ENCODE data around the gene TBX20. TPM values are rescaled to one million over a fixed set of nuclear protein-coding genes. Genes with fewer than 3 reads are reported as not detected.

The TBX20 gene
- total RNA-seq, 4 donors from 2014 or later, result not detected

DNA sequence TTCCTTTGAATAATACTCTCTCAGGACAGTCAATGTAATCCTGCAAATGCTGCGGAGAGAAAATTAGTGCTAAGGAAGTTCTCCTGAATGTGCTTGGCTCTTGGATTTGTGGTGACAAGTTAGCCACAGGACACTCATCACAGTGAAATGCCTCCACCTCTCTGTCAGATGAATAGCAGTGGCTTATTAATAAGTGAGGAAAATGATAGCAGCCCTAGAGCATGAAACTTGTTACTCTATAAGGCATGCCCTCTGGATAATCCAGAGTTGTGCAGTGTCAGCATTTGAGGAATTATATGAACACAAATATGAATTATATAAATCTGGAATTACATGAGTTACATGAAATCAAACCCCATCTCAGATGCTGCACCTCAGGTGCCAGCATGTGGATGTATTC lies 23.5 kb upstream of the TBX20 start:
- TF ChIP-seq, protein P1, sequence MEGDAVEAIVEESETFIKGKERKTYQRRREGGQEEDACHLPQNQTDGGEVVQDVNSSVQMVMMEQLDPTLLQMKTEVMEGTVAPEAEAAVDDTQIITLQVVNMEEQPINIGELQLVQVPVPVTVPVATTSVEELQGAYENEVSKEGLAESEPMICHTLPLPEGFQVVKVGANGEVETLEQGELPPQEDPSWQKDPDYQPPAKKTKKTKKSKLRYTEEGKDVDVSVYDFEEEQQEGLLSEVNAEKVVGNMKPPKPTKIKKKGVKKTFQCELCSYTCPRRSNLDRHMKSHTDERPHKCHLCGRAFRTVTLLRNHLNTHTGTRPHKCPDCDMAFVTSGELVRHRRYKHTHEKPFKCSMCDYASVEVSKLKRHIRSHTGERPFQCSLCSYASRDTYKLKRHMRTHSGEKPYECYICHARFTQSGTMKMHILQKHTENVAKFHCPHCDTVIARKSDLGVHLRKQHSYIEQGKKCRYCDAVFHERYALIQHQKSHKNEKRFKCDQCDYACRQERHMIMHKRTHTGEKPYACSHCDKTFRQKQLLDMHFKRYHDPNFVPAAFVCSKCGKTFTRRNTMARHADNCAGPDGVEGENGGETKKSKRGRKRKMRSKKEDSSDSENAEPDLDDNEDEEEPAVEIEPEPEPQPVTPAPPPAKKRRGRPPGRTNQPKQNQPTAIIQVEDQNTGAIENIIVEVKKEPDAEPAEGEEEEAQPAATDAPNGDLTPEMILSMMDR (IDR thresholded peaks at IDR 0.05), result no peak
- no peak for DNase-seq (ENCODE audit: low spot score)
- ATAC-seq (ENCODE audit: low FRiP score), result no peak

DNA sequence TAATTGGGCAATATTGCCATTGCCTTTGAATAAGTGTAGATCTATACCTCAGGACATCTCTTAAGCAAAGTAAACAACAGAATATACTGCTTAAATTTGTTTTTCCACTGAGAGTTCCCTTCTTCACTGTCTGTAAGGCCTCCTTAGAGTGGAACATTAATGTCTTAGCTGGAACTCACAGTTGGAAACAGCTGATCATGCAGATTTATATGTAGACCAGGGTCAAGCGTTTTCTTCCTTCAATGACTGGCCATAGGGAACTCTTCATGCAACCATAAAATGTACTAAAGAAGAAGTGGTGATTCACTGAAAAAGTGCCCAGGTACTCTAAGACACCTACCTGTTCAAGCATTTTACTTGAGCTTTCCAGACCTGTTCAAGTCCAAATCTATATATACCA lies 18.3 kb upstream of the TBX20 start:
- no peak for DNase-seq (ENCODE audit: low spot score)
- ATAC-seq (ENCODE audit: low FRiP score), result no peak
- TF ChIP-seq, protein P1 (IDR thresholded peaks at IDR 0.05), result no peak

DNA sequence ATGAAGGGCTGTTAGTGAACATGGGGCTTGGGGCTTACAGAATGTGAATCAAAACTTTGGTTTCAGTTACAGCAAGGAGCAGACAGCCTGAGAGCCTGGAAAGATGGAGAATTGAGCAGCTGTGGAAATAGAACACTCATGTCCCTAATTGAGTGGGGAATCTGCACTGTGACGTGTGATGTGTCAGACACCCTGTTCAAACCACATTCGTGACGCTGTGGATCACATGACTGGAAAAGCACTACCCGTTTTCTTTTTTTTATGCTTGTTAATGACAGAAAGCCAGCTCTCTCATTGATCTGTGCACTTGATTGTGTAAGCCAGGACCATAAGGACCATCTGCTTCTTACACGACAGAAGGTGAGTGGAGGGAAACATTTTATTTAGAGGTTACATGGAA lies 15.1 kb upstream of the TBX20 start:
- DNase-seq (ENCODE audit: low spot score) (no peak), ATAC-seq (ENCODE audit: low FRiP score) (no peak)
- TF ChIP-seq, protein P1 (IDR thresholded peaks at IDR 0.05), result no peak

DNA sequence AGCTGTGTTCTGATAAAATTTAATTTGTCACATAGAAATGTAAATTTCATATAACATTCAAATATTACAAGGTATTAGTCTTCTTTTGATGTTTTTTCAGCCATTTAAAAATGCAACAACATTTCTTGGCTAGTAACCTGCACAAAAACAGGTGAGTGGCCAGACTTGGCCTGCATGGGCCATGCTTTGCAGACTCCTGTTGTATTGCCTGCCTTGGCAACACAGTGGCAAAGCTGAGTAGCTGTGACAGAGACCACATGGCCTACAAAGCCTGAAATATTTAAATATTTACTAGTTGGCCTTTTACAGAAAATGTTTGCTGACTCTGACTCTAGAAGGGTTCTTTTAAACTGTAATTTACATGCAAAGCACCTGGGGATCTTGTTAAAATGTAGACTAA lies 13.5 kb upstream of the TBX20 start:
- no peak for DNase-seq (ENCODE audit: low spot score)
- ATAC-seq (ENCODE audit: low FRiP score), result no peak
- TF ChIP-seq, protein P1 (IDR thresholded peaks at IDR 0.05), result no peak

DNA sequence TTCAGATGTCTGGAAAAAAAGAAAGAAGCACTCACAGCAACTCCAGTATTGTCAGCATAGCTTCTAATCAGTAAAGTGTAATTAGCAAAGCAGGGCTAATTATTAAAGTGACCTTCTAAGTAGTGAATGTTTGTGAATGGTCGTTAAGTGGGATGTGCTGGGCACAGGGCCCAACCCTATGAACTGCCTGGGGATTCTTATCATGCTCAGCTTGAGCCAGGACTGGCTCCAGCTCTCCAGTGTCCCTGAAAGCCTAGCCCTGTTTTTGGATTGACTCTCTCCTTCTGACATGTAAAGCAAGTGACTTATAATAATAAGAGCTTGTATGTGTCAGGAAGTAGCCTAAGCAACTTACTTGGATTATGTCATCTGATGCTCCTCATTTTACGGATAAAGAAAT lies 9.5 kb upstream of the TBX20 start:
- TF ChIP-seq, protein P1 (IDR thresholded peaks at IDR 0.05), result no peak
- DNase-seq (ENCODE audit: low spot score) (no peak), ATAC-seq (ENCODE audit: low FRiP score) (no peak)

DNA sequence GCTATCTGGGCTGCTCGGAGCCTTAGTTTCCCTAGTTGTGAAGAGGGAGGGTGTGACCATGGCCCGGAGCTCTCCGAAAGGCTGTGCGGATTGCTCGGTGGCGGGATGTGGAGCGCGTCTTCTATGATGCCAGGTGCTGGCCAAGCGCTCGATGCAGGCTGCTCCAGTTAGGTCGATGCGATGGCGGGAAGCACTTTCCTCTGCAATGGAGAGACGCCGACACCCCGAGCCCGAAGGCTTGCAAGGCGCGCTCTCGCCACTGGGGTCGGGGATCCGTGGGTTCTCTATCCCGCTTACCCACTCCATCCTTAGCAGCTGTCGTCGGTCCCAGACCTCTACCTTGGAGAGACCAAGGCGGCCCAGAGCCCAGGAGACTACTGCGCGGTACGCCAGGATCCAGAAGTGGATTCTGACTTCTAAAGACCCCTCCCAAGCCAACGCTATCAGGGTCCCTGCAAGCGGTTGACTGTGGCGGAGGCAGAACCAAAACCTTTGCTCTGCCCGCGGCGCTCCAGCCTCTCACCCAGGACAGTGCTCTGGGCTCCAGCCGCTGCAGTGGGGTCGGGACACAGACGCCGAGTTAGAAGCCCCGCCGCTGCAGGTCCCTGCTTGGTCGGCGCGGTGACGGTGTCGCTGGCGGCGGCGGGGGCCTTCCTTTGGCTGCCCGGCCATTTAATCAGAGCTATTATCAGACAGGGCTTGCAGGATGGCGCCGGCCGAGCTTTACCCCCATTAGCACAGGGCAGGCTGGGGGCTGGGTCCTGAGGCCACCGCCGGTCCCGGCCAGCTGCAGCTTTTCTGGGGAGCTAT lies 7.8 kb upstream of the TBX20 start:
- ATAC-seq (ENCODE audit: low FRiP score) (no peak), DNase-seq (ENCODE audit: low spot score) (no peak)
- TF ChIP-seq, protein P1 (IDR thresholded peaks at IDR 0.05), result no peak

DNA sequence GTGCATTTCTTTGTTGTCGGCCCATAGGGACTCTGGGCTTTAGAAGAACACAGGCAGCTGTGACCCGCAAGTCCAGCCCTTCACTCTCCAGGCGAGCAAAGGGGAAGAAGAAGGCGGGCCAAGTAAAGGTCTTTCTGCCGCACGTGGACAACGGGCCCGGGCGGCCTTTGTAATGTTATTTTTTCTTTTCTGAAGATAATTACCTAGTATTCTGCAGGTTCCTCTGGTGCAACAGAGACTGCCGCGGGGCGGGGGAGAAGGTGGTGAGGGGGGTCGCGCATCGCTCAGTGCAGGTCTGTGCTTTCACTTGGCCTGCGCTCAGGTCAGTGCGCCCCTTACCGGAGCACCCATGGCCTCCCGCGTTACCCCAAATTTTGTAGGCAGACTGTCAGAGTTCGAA lies 7.1 kb upstream of the TBX20 start:
- DNase-seq (ENCODE audit: low spot score) (no peak), ATAC-seq (ENCODE audit: low FRiP score) (no peak)
- TF ChIP-seq, protein P1 (IDR thresholded peaks at IDR 0.05), result no peak

Data from omental fat pad (tissue), 4 donors.